ENCODE measurements around the gene PKP3.

The PKP3 gene

GRCh38 chr11:426851-427250 lies 32.8 kb downstream of the PKP3 start:
- TF ChIP-seq CTCF (IDR thresholded peaks at IDR 0.05; ENCODE audit: low read depth, low read length): no peak
- H3K4me3 ChIP-seq (ENCODE audit: low read depth, low read length): no peak overlapping the region

GRCh38 chr11:428295-428694 lies 34.3 kb downstream of the PKP3 start:
- TF ChIP-seq CTCF (IDR thresholded peaks at IDR 0.05; ENCODE audit: low read depth, low read length): no peak
- H3K4me3 ChIP-seq (ENCODE audit: low read depth, low read length): no peak overlapping the region

- H3K4me3 ChIP-seq (ENCODE audit: low read depth, low read length): no peak overlapping the region
- TF ChIP-seq CTCF (IDR thresholded peaks at IDR 0.05; ENCODE audit: low read depth, low read length): no peak
These were observed 35.4 kb downstream of the PKP3 start for GRCh38 chr11:429391-429790.

- no peak for TF ChIP-seq CTCF (IDR thresholded peaks at IDR 0.05; ENCODE audit: low read depth, low read length)
- H3K4me3 ChIP-seq (ENCODE audit: low read depth, low read length): no peak overlapping the region
These were observed 36.0 kb downstream of the PKP3 start for GRCh38 chr11:429931-430456.

GRCh38 chr11:431921-432320 lies 37.9 kb downstream of the PKP3 start:
- H3K4me3 ChIP-seq (ENCODE audit: low read depth, low read length): no peak overlapping the region
- TF ChIP-seq CTCF (IDR thresholded peaks at IDR 0.05; ENCODE audit: low read depth, low read length): no peak

GRCh38 chr11:432501-433100 lies 38.6 kb downstream of the PKP3 start:
- no peak for TF ChIP-seq CTCF (IDR thresholded peaks at IDR 0.05; ENCODE audit: low read depth, low read length)

GRCh38 chr11:433111-433510 lies 39.1 kb downstream of the PKP3 start:
- TF ChIP-seq CTCF (IDR thresholded peaks at IDR 0.05; ENCODE audit: low read depth, low read length): no peak
- H3K4me3 ChIP-seq (ENCODE audit: low read depth, low read length): no peak overlapping the region

More at GRCh38 chr11:432501-433100, 38.6 kb downstream of the PKP3 start:
- H3K4me3 ChIP-seq (ENCODE audit: low read depth, low read length): no peak overlapping the region
